Panc1 (cell line): ENCODE results near the gene LPAR6.

Experiments used
- CTCF ChIP-seq: fragments of 450-650 bp; IDR thresholded peaks from 2 replicates; pipeline ENCODE4 v1.5.1; 2017; ENCODE audit warnings: mild to moderate bottlenecking
- POLR2AphosphoS5 ChIP-seq: IDR thresholded peaks from 2 replicates; pipeline ENCODE4 v1.6.1; 2012; ENCODE audit warnings: mild to moderate bottlenecking, low read depth, low read length, moderate library complexity
- REST ChIP-seq, 2 experiments: IDR thresholded peaks; 2 replicates each; pipeline ENCODE4 v1.6.1; 2011 to 2012; ENCODE audit warnings: low read depth in 2 of 2, control low read depth in 1 of 2, low read length in 1 of 2, mild to moderate bottlenecking in 1 of 2, moderate library complexity in 1 of 2; ENCODE audit not compliant: insufficient read depth in 1 of 2
- SIN3A ChIP-seq: IDR thresholded peaks from 2 replicates; pipeline ENCODE4 v1.6.1; 2012; ENCODE audit warnings: low read depth, mild to moderate bottlenecking, low read length, moderate library complexity, borderline replicate concordance; ENCODE audit not compliant: insufficient read depth
- TCF7L2 ChIP-seq: IDR thresholded peaks from 2 replicates; pipeline ENCODE4 v1.6.1; 2011; ENCODE audit warnings: mild to moderate bottlenecking, low read depth, low read length, inconsistent platforms

- TF ChIP-seq CTCF (no peak), POLR2AphosphoS5 (no peak), SIN3A (no peak), TCF7L2 (peak; percentile 47; the same call in 1 of the 2 replicates), REST (IDR thresholded peaks at IDR 0.05; ENCODE audit: insufficient read depth in 1 of 2, low read depth in 2 of 2, low read length in 1 of 2) (no peak)
Measured at GRCh38 chr13:48412881-48413351, at the start of gene LPAR6.
